Prostate gland (tissue), 2 donors: ENCODE measurements around the gene C1orf52.

Experiments used
- CTCF ChIP-seq, 4 experiments: fragments of 200-600 bp in 2 of 4; fragments of 450-650 bp in 2 of 4; sonication (generic) in 2 of 4; IDR thresholded peaks; 1 replicate in 3 of 4; 2 replicates in 1 of 4; pipeline ENCODE4 v1.5.1; 2016 to 2019; ENCODE audit warnings: antibody characterized with exemption in 4 of 4, mild to moderate bottlenecking in 2 of 4, moderate library complexity in 2 of 4
- POLR2AphosphoS5 ChIP-seq: sonication (generic); formaldehyde crosslinking; IDR thresholded peaks from one replicate; pipeline ENCODE4 v1.6.1; 2017; ENCODE audit warnings: antibody characterized with exemption

GRCh38 chr1:85219853-85220610 is 39.4 kb downstream of the C1orf52 start:
- TF ChIP-seq CTCF (IDR thresholded peaks at IDR 0.05) (no peak), POLR2AphosphoS5 (no peak)
